SK-N-SH (cell line): ENCODE data around the gene KCNC4.
A peak's percentile ranks its signal among the peaks of the same experiment; 100 is the strongest.

Experiments used
- CHD2 ChIP-seq: fragments of 150-350 bp; IDR thresholded peaks from 2 replicates; pipeline ENCODE4 v1.6.1; 2018; ENCODE audit warnings: low read length; ENCODE audit not compliant: partially characterized antibody
- CTCF ChIP-seq: fragments of 200-600 bp; sonication (generic); IDR thresholded peaks from 2 replicates; pipeline ENCODE4 v1.6.1; 2017; ENCODE audit warnings: antibody characterized with exemption, mild to moderate bottlenecking, moderate library complexity
- EZH2phosphoT487 ChIP-seq: fragments of 200-600 bp; sonication (generic); IDR thresholded peaks from 2 replicates; pipeline ENCODE4 v1.6.1; 2017; ENCODE audit warnings: low read depth, mixed run types, mild to moderate bottlenecking, antibody characterized with exemption, moderate library complexity, borderline replicate concordance
- FOXM1 ChIP-seq: IDR thresholded peaks from 2 replicates; pipeline ENCODE4 v1.4.0; 2012; ENCODE audit warnings: low read depth, mild to moderate bottlenecking
- GABPA ChIP-seq: IDR thresholded peaks from 2 replicates; pipeline ENCODE4 v1.4.0; 2012; ENCODE audit warnings: low read depth, mild to moderate bottlenecking
- IRF3 ChIP-seq: fragments of 150-350 bp; IDR thresholded peaks from 2 replicates; pipeline ENCODE4 v1.6.1; 2016; ENCODE audit warnings: mild to moderate bottlenecking, low read depth, low read length
- POLR2AphosphoS5 ChIP-seq: IDR thresholded peaks from 2 replicates; pipeline ENCODE4 v1.6.1; 2012; ENCODE audit warnings: low read depth, low read length
- RAD21 ChIP-seq: IDR thresholded peaks from 2 replicates; pipeline ENCODE4 v1.6.1; 2012; ENCODE audit warnings: mild to moderate bottlenecking, low read length
- REST ChIP-seq: IDR thresholded peaks from 2 replicates; pipeline ENCODE4 v1.6.1; 2012; ENCODE audit warnings: mild to moderate bottlenecking, low read depth, low read length, moderate library complexity
- RFX5 ChIP-seq: IDR thresholded peaks from 2 replicates; pipeline ENCODE4 v1.6.1; 2012; ENCODE audit warnings: mild to moderate bottlenecking, improper control_type of control experiment, low read length
- TEAD4 ChIP-seq: IDR thresholded peaks from 2 replicates; pipeline ENCODE4 v1.4.0; 2012; ENCODE audit warnings: mild to moderate bottlenecking, borderline replicate concordance; ENCODE audit not compliant: insufficient read depth

- TF ChIP-seq GABPA = no peak
- peak; percentile 84 for TF ChIP-seq CTCF
- TF ChIP-seq RAD21 = peak; percentile 89
- no peak for TF ChIP-seq EZH2phosphoT487
- TF ChIP-seq POLR2AphosphoS5 = no peak
- TF ChIP-seq CHD2 = no peak
- TF ChIP-seq FOXM1 = no peak
- TF ChIP-seq TEAD4 = no peak
- no peak for TF ChIP-seq REST
- no peak for TF ChIP-seq IRF3
- TF ChIP-seq RFX5 = no peak
Observed at GRCh38 chr1:110203021-110203661, 7.0 kb upstream of the KCNC4 start.
